GM13976 (cell line): Measurements from ENCODE around the gene RPL7A.
"Not testable (repeated sequence)": the region's sequence is repeated elsewhere in the genome, so short reads cannot be mapped to it uniquely, and the experiment has no call there.

Experiments
- DNase-seq: peaks from one replicate; pipeline ENCODE4 v3.0.0; 2012; ENCODE audit warnings: low spot score
- in situ Hi-C: fragments of 300-500 bp; cut with MboI; formaldehyde crosslinking; loops from one replicate; pipeline ENCODE4 v1.12.0; 2022; ENCODE audit warnings: low sequenced_read_pairs, mixed read lengths, inconsistent platforms; ENCODE audit not compliant: unreplicated experiment
- TF ChIP-seq, protein P1 (sequence below): IDR thresholded peaks from 2 replicates; pipeline ENCODE4 v1.5.1; 2012; ENCODE audit warnings: borderline replicate concordance, mild to moderate bottlenecking; ENCODE audit not compliant: insufficient read depth; ENCODE audit errors: extremely low read depth, missing control alignments, control extremely low read depth

RPL7A gene

DNA sequence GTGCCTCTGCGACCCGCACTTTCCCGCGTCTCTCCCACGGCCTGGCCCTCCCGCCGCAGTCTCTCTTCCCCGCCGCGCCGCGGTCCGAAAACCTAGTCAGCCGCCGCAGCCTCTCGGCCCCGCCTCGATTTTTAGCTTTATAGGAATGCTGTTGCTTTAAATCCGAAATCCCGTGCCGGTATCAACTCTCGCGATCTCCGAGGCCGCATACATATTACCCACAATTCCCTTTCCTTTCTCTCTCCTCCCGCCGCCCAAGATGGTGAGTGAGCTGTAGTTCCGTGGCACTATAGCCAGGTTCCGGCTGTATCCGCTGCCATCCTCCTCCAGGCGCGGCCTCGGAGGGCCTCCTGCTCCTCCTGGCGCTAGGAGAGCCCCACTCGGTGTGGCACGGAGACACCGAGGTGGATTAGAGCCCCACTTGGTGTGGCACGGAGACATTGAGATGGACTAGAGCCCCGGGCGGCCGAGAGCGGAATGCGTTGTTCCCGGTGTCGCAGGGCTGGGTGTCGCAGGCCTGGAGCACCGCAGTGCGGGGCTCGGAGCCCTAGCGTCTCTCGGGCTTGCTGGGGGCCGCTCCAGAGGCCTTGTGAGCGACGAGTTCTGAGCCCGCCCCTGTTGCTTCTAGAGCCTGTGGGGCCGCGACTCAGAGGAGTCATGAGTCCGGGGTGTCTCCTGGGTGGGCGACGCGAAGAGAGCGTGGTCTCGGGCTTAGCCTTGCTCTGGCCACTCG, at the start of gene RPL7A, which contains the start of gene MED22:
RPL7A (plus strand) TSS at position 234 of the 733 bp plus-strand sequence; CDS start at position 260, 26 bp downstream.
MED22 (minus strand) TSS at position 147 of the 733 bp plus-strand sequence. CDS start 1,469 bp downstream, outside the sequence.
- peak; percentile 96 for DNase-seq
- TF ChIP-seq, protein P1, sequence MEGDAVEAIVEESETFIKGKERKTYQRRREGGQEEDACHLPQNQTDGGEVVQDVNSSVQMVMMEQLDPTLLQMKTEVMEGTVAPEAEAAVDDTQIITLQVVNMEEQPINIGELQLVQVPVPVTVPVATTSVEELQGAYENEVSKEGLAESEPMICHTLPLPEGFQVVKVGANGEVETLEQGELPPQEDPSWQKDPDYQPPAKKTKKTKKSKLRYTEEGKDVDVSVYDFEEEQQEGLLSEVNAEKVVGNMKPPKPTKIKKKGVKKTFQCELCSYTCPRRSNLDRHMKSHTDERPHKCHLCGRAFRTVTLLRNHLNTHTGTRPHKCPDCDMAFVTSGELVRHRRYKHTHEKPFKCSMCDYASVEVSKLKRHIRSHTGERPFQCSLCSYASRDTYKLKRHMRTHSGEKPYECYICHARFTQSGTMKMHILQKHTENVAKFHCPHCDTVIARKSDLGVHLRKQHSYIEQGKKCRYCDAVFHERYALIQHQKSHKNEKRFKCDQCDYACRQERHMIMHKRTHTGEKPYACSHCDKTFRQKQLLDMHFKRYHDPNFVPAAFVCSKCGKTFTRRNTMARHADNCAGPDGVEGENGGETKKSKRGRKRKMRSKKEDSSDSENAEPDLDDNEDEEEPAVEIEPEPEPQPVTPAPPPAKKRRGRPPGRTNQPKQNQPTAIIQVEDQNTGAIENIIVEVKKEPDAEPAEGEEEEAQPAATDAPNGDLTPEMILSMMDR: no peak
- in situ Hi-C loops: no loop called here

- in situ Hi-C loops, DNase-seq: not testable (repeated sequence)
These were observed 48.0 kb upstream of the RPL7A start for GRCh38 chr9:133299996-133300395.

DNA sequence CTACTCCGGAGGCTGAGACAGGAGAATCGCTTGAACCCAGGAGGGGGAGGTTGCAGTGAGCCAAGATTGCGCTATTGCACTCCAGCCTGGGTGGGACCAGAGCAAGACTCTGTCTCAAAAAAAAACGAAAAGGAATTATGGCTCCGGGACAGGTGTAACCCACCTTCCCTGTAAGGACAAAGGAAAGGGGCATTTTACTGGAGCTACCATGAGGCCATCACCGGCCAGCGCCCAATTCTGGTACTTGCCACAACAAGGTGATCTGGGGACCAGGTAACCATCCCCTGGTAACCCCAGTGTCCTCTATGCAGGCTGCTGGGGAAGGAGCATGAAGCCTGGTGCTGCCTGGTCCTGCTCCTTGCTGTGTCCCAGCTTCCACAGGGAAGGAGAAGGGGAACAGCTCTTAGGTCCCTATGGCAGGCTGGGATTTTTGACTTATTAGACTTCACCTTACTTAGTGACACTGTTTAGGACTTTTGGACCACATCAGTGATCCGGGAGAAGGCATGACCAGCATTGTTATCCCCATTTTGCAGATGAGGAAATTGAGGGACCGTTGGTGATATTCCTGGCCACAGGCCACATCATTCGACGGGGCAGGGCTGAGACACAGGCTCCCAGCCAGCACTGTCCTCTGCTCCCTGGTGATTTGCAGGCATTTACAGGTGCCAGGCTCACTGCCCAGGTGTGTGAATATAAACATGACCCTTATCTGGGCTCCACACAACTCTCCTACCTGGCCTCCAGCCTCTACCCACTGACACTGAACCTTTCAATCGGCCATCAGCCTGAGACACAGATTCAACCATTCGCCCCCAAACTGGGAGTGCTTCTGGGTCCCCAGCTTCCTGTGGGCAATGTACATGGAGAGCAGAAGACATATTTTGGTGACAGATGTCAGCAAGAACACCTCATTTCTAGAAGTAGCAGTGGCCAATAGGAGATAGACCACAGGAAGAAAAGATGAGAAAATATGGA, 46.5 kb upstream of the RPL7A start:
- TF ChIP-seq, protein P1: no peak
- DNase-seq: no peak
- in situ Hi-C loops: no loop called here

- TF ChIP-seq, protein P1: no peak
- in situ Hi-C loops: no loop called here
These were observed 44.5 kb upstream of the RPL7A start for GRCh38 chr9:133303266-133304157.

GRCh38 chr9:133304158-133304470, 43.9 kb upstream of the RPL7A start:
- no peak for DNase-seq
- in situ Hi-C loops: no loop called here
- TF ChIP-seq, protein P1: no peak

More at GRCh38 chr9:133303266-133304157, 44.5 kb upstream of the RPL7A start:
- no peak for DNase-seq

GRCh38 chr9:133304477-133305377, 43.3 kb upstream of the RPL7A start:
- TF ChIP-seq, protein P1: no peak
- in situ Hi-C loops: no loop called here
- no peak for DNase-seq
